ENCODE data around the gene AQP12A.

AQP12A gene

DNA sequence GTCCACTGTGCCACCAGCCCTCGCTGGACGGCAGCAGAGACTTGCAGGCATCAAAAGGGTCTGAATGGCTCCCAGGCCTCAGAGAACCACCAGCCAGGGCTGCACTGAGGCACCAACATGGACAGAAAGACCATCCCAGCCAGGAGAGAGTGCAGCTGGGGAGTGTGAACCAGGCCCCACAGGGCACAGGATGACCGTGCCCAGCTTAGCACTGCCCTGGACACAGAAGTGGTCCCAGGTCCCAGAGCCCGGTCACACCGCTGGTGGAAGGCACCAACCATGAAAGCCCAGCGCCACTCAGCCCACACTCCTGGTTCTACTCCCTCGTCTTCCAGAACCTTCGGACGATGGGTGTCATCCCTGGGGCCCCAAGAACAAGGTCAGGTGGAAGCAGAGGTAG is 20.5 kb downstream of the AQP12A start:
- DNase-seq, result no peak

DNA sequence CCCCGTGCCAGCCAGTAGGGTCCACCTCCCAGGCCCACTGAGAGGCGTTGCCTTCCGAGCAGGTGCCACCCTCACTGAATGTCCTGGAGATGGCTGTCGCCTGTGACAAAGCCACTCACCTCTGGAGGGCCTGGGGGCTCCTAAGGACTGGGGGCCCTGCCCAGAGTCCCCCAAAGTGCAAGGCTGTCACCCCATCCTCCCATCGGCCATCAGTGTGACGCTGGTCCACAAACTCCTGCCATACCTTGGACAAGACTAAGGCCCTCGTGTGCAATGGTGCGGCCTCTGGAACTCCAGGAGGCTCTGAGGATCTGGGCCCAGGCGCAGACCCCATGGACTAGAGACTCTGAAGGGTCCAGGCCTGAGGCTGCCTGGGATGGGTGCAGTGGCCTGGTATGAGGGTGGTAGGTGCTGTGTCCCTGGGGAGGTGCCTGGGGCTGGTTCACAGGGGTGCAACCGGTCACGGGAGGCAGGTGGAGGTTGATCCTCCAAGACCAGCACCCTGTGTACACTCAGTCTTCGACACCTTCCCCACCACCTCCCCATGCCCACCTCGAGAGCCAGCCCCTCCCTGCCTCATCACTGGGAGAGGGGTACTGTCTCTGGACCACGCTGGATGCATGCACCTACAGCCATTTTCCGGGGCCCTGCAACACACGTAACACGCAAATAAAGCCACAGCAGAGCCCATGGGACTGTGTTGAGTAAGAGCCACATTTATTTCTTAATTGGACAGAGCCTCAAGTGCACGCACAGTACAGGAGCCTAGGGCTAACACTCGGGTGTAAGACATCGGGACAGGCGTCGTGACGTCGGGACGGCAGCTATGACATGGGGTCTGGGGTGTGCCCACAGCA is 21.6 kb downstream of the AQP12A start:
- DNase-seq, result no peak

DNA sequence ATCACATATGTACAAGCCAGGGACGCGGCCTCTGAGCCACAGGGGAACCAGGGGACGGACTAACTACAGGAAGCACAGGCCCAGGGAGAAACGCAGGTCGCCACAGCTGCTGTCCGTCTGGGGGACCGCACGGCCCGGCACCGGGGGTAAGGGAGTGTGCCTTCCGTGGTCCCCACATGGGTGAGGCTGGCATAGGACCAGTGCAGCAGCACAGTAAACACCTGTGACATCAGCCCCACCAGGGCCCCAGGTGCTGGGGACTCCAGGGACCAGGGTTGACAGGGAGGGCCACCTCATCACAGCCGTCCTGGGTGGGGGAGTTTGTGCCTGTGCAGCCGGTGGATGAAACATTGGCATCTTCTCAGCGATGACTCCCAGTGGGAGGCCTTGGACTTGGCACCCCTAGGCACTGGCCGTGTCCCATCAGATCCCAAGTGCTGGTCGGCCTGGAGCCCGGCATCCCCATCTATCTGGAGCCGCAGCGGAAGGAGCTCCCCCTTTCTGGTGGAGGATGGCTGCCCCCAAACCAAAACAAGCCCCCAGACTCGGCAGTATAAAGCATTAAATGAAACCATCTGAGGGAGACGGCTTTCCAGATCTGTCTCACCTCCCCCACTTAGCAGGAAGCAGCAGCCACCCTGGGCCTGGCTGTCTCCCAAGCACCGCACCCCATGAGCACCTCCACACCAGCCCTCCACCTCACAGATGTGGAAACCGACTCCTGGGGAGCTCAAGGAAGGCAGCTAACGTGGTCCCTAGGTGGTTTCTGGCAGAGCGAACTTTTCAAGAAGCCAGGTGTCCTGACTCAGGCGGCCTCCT is 22.5 kb downstream of the AQP12A start:
- no peak for DNase-seq

DNA sequence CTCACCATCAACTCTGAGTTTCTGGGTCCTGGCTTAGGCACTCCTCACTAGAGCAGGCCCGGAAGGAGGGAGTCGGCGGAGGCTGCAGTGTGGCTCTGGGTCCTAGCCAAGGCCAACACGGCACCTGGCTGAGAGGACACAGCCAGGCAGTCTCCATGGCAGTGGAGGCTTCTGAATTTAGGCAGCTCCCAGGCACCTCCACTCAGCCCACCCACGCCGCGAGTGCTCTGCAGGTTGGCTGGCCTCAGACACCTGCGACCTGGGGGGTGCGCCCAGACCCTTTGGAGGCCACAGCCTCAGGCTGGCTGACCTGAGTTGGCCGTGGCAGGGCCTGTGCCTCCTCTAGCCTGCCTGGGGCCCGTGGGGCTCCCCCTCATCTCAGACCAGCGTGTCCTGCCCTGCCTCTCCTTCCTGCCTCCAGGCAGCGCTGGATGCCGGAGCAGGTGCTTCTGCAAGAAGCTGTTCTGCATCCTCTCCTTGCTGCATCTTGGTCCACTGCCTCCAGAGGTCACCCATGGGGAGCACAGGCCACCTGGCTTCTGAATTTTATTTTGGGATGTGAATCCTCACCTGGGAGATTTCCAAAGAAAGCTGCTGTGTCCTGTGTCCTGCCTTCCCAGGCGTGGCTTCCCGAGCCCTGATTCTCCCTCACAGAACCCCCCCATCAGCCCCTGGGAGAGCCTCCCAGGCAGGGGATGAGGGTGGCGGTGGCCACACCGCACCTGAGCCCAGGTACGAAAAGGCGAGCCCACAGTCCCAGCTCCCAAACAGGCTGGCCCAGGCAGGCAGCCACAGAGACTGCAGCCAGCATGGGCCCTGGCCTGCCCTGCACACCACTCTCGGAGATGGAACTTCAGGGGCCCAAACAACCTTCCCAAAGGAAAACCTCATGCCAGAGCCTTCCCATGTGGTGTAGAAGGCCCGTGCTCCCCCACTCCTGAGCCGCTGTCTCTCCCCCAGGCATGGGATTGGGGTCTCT is 23.4 kb downstream of the AQP12A start:
- no peak for DNase-seq

DNA sequence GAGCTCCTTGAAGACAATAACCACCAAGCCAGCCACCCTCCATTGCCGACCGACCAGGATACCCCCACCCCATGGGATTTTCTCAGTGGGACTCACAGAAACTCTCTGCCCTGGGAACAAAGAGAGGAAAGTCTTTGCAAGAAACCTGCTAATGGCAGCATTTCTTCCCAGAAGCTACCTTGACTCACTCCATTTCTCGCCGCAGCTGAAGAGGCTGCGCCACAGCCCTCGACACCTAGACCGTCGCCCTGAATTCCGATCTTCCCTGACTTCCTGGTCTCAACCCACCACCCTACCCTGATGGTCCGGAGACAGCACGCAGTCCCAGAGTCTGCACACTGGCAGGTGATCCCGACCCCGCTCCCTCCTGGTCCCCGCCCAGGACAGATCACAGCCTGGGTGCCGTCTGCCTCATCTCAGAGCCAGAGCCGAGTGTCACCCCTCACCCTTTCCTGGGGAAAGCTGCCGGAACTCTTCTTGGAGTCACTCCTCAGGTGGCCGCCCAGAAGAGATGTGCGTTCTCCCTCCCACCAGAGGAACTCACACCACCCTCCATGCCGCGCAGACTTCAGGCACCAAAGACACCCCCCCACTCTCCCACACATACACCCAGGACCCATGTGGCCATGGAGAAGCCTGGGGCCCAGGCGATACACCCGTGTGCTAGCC is 24.6 kb downstream of the AQP12A start:
- DNase-seq, result no peak

DNA sequence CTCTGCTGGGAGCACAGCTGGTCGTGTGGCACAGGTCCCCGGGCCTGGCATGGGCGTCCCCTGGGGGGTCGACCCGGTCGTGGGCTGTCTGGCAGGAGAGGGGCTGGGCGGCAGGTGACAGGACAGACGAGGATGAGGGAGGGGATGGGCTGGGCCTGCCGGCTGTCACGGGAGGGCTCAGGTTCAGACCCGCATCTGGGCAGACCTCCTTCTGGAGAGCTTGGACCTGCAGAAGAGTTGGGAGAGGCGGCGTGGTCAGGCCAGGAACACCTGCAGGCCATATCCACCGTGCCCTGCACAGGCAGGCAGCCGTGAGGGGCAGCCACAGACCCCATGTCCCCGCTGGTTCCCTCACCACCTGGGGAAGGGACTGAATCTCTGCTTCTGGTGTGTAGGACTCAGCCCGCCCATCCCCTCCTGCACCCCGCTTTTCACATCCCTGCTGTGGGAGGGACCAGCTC is 25.5 kb downstream of the AQP12A start:
- no peak for DNase-seq

DNA sequence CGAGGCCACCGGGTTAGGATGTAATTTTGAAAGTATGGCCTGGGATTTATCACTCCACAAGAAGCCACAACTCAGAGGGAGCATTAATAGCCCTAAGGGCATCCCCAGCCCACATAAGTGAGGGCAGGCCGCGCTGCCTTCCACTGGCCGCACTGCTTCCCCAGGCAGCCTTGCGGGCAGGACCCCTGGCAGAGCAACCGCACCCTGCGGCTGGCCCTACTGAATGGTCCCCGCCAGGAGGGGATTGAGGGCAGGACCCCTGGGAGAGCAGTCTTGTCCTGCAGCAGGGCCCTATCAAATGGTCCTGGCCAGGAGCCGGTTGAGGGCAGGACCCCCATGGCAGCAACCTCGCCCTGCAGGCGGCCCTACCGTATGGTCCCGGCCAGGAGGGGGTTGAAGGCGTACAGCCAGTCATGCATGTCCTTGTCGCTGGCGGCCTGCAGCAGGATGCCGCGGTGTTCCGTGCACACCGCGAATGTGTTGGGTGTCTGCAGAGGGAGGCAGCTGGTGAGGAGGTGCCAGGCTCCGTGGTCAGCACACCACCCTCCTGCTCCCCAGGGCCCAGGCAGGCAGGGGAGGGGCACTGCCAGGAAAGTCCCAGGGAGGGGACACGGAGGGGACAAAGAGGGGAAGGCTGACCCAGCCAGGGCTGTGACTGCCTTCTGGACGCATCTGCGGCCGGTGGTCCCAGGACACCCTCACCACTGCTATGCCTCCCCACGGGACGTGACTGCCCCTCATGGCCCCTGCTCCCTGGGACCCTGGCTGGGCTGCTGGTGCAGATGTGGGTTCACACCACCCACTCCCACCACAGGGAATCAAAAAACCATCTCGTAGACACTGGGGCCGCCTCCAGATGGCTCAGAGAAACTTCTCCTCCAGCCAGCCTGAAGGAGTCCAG is 26.3 kb downstream of the AQP12A start:
- no peak for DNase-seq

DNA sequence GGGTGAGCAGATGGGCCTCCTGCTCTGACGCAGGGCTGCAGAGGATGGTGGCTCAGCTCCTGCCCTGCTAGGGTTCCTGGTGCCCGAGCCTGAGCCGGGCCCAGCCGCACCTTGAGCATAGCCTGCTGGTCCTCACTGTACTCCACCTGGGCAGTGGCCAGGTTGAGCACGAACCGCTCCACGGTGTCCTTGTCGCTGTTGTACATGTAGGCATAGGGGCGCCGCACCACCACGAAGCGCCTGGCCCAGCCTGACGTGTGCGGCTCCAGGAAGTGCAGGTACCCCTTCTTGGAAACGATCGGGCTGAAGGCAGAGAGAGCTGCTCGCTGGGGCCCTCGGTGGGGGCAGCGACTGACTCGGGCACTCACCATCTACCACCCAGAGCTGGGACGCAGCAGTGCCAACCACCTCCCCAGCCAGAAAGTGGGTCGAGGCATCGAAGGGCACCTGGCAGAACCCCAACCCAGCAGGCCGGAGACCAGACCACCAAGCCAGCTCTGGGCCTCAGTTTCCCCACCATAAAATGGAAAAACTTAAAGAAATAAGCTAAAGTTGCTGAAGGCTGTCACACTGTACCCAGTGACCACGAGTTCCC is 27.3 kb downstream of the AQP12A start:
- DNase-seq, result no peak

DNA sequence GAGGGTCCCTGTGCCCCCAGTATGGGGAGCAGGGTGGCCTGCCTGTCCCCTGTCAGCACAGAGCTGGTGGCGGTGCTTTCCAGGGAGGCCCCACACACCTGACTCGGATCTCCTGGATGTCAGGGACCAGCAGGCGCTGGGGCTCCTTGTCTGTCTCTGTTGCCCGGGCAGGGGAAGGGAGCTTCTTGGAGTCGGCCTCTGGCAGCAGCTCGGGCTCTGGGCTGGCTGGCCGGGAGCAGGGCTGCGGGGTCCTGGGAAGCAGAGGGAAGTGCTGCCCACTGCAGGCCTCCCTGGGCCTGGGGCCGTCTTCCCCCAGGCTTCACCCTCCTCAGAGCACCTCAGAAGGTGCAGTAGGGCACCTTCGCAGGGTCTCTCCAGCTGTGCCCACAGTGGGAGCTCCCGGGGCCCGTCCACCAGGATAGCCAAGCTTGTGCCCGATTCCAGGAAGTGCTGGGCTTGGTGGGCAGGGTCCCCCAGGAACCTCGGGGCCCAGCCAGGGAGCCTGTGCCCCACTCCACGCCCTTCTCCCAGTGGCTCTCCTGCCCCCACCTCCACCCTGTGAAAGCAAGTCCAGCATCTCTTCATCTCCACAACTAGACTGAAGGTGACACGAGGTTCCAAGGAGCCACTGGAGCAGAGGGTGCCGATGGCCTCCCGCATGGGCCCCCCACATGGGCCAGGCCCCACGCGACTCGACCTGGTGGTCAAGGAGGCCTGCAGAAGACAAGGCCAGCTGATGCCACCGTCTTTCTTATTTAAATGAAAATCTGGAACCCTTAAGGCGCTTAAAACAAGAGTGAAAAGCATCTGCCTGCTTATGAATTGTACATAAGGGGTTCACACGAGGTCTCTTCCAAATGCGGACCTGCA is 28.2 kb downstream of the AQP12A start:
- no peak for DNase-seq

DNA sequence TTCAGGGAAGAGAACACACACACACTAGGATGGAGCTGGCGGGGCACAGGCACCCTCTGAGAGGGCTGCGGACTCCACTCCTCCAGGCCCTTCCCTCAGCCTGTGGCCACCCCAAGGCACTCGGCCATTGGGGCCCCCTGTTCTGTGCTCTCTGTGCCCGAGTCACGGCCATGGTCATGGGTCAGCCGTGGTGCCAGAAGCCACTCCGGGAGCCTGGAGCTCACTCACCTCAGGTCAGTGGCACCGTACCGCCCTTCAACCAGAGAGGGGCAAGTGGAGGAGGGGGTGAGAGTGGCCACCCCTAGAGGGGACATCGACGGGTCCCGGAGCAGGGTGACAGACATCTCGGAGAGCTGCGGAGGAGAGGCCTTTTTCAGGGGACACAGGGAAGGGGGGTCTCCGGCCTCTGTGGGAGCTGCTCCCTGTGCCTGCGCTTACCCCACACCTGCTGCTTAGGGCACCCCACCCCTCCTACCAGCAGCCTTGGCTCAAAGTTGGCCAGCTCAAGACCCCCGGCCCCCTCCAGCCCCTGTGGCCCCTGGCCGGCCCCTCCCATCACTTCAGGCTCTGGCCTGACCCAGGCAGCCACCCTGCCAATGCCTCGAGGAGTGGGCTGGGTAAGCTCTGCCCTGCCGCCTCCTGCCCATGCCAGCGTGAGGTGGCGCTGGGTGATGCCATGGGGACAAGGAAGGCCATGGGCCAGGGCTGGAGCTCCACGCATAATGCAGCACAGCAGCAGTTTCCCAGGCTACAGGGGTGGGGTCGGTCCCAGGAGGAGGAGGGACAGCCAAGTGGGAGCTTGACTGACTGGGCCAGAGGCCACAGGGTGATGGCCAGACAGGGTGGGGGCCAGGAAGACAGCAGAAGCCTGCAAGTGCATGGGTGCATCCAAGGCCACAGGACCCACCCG is 29.3 kb downstream of the AQP12A start:
- no peak for DNase-seq

DNA sequence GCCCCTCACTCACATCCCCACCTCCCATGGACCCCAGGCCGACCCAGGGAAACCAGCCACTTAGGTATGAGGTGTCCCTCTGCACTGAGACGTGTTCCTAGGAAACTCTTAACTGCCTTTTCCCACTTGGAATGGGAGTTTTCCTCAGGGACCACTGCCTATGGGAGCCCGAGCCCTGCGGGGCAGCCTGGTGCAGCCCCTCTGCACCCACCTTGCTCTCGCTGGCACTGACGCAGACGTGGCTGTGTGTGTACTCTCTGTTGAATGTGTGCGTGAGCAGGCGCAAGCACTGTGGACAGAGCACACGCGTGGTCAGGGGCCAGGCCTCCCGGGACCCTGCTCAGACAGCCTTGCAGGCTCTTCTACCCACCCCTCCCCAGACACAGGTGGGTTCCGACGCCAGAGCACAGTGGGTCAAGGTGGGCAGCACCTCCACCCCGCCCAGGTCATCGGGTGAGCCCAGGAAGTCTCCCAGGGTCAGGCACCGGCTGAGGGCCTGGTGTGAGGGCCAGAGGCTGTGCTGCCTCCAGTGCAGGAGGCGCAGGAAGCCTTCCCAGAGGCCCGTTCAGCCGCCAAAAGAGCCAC is 30.0 kb downstream of the AQP12A start:
- no peak for DNase-seq

DNA sequence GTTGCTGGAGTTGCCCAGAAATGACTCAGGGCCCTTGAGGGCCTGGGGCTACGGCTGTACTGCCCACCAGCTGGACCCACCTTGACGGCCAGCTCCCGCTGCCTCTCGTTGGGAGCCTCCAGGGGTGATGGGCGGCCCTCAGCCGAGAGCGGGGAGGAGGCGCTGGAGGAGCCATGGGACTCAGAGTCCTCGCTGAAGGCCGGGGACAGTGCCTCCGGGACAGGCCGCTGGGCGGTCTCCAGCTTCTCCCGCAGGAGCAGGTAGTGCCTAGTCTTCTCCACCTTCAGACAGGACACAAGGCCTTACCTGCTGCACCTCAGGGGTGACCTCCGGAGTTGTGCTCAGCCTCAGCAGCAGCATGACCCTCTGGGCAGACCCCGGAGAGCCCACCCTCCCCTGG is 30.7 kb downstream of the AQP12A start:
- DNase-seq, result no peak

DNA sequence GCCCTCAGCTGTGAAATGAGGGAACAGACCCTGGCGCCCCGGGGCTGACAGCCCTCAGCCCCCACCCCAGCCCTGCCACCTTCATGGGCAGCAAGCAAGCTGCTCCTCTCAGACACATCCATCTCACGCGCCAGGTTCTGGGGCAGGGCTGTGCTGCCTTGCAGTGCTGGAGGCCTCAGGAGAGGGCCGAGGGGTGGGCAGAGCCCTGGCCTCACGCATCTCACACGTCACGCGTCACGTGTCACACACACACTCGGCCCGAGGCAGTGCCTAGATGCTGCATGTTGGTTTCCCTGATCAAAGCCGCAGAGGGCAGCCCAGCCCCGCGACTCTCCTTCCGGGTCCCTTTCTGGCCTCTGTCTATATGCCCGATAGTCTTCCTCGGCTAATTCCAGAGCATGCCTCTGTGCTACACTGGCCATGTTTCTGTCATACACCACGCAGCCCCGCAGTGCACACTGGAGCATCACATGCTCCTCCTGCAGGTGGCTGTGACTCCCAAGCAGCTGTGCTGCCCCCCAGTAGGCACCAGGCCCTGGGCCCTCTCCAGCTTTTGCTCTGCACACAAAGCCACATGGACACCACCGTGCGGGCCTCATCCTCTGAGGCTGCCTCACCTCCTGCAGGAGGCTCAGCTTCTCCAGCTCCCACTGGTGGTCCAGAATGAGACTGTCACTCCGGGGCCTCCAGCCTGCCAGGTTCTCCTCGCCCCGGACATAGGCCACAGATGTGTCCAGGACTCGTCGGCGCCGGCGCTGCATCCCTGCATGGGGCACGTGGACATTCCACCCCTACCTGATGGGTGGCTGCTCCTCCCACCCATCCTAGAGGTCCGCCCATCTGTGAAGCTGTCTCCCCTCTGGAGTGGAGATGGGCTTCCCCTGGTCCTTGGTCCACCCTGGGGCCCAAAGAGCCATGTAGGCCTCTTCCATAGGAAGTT is 31.4 kb downstream of the AQP12A start:
- DNase-seq, result no peak

DNA sequence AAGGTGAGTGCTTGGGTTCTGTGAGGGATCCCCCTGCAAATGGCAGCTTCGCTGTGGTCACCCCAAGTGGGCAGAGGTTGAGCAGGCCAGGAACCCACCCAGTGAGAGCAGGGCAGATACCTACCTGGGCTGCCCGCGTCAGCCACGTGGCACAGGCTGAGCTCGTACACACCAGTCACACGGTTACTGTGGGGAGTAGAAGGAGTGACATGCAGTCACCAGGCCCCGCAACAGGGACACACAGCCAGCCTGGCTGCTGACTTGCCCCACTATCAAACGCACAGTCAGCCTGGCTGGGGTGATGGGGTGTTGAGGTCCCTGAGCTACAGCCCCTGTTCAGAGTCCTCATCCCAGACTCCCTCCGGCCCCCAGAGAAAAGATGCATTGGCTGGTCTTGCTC is 32.2 kb downstream of the AQP12A start:
- DNase-seq, result no peak

DNA sequence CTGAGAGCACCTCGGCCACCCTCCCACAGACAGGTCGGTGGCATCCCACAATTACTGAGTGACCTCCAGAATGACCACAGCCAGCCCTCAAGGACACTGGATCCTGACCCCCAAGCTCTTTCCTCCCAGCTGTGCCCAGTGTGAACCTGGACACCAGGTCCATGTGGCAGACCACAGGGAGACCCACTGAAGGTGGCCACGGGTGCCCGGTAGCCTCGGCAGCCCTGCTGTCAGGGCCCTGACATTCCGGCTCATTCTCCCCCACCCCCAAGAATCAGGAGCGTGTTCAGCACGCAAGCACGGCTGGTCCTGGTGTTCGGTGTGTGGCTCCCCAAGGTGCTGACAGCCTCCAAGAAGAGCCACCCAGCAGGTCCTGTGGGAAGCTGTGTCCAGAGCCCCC is 32.8 kb downstream of the AQP12A start:
- DNase-seq, result no peak

DNA sequence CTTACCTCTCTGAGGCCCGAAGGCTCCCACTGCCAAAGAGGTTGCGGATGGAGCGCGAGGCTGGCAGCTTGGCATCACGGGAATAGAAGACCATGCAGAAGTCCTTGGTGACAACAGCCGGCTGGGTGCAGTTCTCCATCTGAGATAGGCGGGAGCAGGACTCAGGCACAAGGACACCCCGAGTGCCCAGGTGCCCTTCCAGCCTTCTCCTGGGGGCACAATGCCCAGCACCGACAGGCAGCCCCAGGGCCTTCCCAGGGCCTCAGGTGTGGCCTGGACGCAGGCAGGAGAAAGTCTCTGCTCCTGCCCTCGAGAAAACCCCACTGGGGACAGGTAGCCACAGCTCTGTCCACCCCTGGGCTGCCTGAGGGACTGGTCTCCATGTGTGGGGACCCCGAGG is 33.6 kb downstream of the AQP12A start:
- no peak for DNase-seq

DNA sequence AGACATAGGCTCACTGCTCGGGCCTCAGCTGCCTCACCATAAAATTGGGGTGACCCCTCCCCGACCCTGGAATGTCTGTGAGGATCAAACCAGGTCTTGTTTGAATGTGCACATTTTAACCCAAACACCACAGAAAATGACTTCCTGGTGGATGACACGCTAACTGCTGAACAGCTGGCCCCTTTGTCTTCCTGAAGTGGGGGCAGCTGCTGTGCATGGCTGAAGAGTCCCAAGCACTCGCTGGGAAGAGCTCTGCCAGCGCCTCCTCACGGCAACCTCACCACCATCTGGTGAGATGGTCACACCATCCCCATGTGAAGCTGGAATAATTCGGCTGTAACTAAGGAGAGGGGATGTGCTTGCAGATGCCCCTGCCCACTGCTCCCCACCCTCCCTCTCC is 34.0 kb downstream of the AQP12A start:
- DNase-seq, result no peak
